Esophagus (tissue), 2 donors: ENCODE results near the gene FKBP1A. TPM values are rescaled to one million over a fixed set of nuclear protein-coding genes. Genes with fewer than 3 reads are reported as not detected.

Source experiments
- H3K27ac ChIP-seq, 2 donors: one replicate each; pipeline ENCODE4 v1.5.1; 2013; ENCODE audit warnings: low read depth in 2 of 2, mild to moderate bottlenecking in 2 of 2, inconsistent platforms in 1 of 2, low read length in 1 of 2, moderate library complexity in 1 of 2
- H3K27me3 ChIP-seq, 2 donors: one replicate each; pipeline ENCODE4 v1.6.1; 2013; ENCODE audit warnings: low read length in 2 of 2, control low read depth in 1 of 2, mild to moderate bottlenecking in 1 of 2; ENCODE audit not compliant: insufficient read depth in 2 of 2, control insufficient read depth in 1 of 2
- H3K36me3 ChIP-seq, 2 donors: one replicate each; pipeline ENCODE4 v1.6.1; 2013; ENCODE audit warnings: low read length in 1 of 2; ENCODE audit not compliant: control insufficient read depth in 2 of 2, insufficient read depth in 2 of 2
- H3K4me1 ChIP-seq, 2 donors: one replicate each; pipeline ENCODE4 v1.6.1; 2013; ENCODE audit warnings: low read length in 1 of 2; ENCODE audit not compliant: control insufficient read depth in 2 of 2, insufficient read depth in 2 of 2
- H3K4me3 ChIP-seq, 2 donors: one replicate each; pipeline ENCODE4 v1.5.1; 2013; ENCODE audit warnings: low read length in 2 of 2, mild to moderate bottlenecking in 2 of 2, low read depth in 1 of 2, moderate library complexity in 1 of 2
- H3K9me3 ChIP-seq, 2 donors: one replicate each; pipeline ENCODE4 v1.6.1; 2013; ENCODE audit warnings: mild to moderate bottlenecking in 2 of 2, low read depth in 1 of 2, low read length in 1 of 2, moderate library complexity in 1 of 2; ENCODE audit not compliant: control insufficient read depth in 2 of 2, insufficient read depth in 1 of 2
- WGBS, 2 donors: extraction: QIAGEN DNeasy Blood & Tissue Kit; methylation state at CpG; one replicate each; pipeline ENCODE4 v1.1.7; 2013; 5-methylcytosine and 5-hydroxymethylcytosine counted together
- polyA plus RNA-seq, 2 donors: library from polyadenylated mRNA; stranded (reverse); fragments of 200-250 nt; gene quantifications; one replicate each; pipeline ENCODE4 v1.2.3, GENCODE V29; 2013
- donor health status: healthy with polysubstance abuse.
- donor health status: Bipolar disorder and iron deficiency.

FKBP1A gene
- polyA plus RNA-seq, 2 donors: 106 to 157 TPM

DNA sequence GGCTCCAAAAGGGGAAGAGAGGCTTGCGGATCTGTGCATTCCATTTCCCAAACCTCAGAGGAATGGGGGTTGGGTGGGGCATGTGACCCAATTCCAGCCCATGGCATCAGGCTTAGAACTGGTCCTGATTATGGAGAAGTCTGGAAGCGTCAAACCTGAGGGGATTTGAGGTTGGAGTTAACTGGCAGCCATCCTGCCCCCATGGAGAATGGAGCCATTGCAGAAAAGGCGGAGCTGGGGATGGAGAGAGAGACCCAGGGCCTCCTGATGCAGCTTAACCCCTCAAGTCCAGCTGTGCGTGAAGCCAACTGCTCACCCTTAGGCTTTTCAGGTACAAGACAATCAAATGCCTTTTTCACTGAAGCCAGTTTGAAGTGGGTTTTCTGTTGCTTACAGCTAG, 54.1 kb downstream of the FKBP1A start:
- Histone ChIP-seq H3K27me3 (no peaks in the 10 kb centered on the region), H3K27ac (no peak overlapping the region), H3K9me3 (no peaks in the 10 kb centered on the region), H3K36me3 (no peaks in the 10 kb centered on the region), H3K4me1 (peaks cover 5 to 12% of the 10 kb centered on the region in 2 donors), H3K4me3 (no peak overlapping the region)
- WGBS, 2 donors: 85 to 93% methylated on average over 4 of the region's 4 CpGs

DNA sequence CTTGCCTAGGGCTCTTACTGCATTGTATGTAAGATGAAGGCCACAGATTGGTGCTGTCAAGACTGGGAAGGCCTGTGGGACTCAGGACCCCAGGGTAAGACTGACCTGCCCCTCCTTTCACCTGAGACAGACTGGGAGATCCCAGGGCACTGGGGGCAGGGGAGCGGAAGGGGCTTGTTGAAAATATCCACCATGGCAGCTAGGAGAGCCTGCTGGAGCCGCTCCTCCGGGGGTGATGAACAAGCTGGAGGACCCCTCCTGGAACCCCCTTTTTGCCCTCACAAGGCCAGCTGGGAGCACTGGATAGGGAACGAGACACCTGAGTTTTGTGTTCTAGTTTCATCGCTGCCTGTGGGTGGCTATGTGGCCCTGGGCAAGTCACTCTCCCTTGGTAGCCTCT, 54.8 kb downstream of the FKBP1A start:
- H3K27me3 ChIP-seq: no peaks in the 10 kb centered on the region
- peaks cover 5 to 12% of the 10 kb centered on the region in 2 donors for H3K4me1 ChIP-seq
- H3K36me3 ChIP-seq: no peaks in the 10 kb centered on the region
- no peak overlapping the region for H3K27ac ChIP-seq
- WGBS, 2 donors: 95% methylated on average over 5 of the region's 5 CpGs
- H3K4me3 ChIP-seq: no peak overlapping the region
- H3K9me3 ChIP-seq: no peaks in the 10 kb centered on the region

DNA sequence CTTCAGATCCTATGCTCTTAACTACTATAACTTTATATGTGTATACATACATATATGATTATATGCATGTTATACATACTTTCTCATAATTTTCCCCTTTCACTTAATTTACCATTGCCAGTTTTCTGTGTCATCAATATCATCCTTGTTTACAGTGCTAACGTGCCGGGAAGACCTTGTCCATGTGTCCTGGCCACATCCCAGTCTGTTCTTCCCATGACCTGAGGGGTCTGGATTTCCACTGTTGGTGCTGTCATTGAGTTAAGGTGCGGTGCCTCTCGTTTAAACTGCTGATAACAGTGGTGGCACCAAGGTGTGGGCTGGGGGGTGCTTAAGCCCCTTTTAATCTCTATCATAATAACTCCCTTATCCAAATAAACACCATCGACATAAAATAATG, 55.4 kb downstream of the FKBP1A start:
- 42 to 44% methylated on average over 5 of the region's 5 CpGs for WGBS, 2 donors

DNA sequence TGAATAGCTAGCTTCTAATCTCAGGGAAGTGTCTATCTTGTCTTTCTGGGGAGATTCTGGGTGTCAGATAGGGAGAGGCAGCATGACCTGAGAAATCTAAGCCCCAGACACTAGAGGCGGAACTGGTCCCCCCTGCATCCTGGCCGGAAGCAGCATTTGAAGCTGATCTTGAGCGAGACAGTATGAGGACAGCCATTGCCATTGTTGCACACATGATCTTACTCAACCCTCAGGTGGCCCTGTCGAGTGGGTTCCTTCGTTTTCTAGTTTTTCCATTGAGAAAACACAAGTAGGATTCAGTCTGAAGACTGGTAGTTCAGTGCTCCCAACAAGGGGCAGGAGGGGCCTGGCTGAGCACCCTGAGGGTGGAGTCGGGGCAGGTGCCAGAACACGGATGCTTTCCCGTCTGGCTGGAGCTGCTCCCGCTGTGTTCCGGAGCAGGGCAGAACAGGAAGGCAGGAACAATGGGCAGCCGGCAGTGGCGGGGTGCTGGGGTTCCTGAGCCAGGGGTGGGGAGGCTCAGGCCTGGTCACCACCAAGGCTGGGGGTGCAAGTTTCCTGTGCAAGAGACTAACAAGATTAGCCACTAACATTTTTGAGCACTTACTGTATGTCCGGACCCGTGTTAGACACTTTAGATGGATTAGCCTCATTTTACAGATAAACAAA, 56.0 kb downstream of the FKBP1A start:
- 22 to 28% methylated on average over 14 of the region's 14 CpGs for WGBS, 2 donors
- peak overlapping the region in 1 of 2 donors; percentile 88 for H3K27ac ChIP-seq
- H3K9me3 ChIP-seq: no peaks in the 10 kb centered on the region
- H3K36me3 ChIP-seq: no peaks in the 10 kb centered on the region
- no peaks in the 10 kb centered on the region for H3K27me3 ChIP-seq
- no peak overlapping the region for H3K4me3 ChIP-seq
- peaks cover 5 to 13% of the 10 kb centered on the region in 2 donors for H3K4me1 ChIP-seq

More for the DNA sequence above, 55.4 kb downstream of the FKBP1A start:
- Histone ChIP-seq H3K4me1 (peaks cover 5 to 12% of the 10 kb centered on the region in 2 donors), H3K4me3 (no peak overlapping the region), H3K9me3 (no peaks in the 10 kb centered on the region), H3K27ac (no peak overlapping the region), H3K27me3 (no peaks in the 10 kb centered on the region), H3K36me3 (no peaks in the 10 kb centered on the region)

DNA sequence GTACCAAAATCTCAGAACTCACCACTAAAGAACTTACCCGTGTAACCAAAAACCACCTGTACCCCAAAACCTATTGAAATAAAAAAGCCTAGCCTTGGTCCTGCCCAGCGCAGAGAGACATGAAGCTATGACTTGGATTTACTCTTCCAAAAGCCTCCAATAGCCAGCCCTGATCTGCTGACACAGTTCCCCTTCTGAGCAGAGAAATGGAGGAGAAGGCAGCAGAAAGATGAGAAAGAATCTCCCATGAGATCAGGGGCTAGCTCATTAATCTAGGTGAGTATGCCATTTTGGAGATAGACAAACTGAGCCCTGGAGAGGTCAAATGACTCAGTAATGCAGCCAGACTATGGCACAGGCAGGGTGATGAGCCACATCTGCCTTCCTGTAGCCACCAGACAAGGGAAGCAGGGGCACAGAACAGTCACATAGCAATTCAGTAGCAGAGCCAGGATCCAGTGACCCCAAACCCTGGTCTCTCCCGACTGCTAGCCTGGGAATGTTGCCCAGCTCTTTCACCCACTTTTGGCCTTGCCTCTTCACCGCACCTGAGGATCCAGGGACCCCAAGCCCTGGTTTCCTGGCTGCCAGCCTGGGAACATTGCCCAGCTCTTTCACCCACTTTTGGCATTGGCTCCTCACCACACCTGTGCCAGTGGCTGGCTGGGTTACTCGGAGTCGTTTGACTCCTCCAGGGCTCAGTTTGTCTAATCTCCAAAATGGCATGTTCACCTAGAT, 56.7 kb downstream of the FKBP1A start:
- Histone ChIP-seq H3K36me3 (no peaks in the 10 kb centered on the region), H3K27ac (peak overlapping the region; percentile 35 to 88), H3K9me3 (no peaks in the 10 kb centered on the region), H3K27me3 (no peaks in the 10 kb centered on the region), H3K4me1 (peaks cover 5 to 15% of the 10 kb centered on the region in 2 donors), H3K4me3 (no peak overlapping the region)
- WGBS, 2 donors: 55 to 60% methylated on average over 6 of the region's 6 CpGs

DNA sequence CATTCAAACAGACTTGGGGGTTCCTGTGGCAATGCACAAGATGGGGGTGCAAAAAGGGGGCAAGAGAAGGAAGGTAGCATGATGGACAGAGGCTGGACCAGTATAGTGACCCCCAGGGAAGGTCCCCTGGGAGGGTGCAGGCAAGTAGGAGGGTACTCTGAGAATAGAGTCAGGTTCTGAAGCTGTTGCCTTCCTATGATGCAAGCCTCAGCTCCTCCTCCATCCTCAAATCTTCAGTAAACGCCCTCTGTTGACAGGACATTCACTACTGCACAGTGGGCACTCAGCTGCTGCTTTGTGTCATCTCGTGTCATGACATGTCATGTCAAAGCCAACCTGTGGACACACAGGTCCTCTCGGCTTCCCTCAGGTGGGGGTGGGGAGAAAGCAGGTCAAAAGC, 58.1 kb downstream of the FKBP1A start:
- H3K27me3 ChIP-seq: no peaks in the 10 kb centered on the region

DNA sequence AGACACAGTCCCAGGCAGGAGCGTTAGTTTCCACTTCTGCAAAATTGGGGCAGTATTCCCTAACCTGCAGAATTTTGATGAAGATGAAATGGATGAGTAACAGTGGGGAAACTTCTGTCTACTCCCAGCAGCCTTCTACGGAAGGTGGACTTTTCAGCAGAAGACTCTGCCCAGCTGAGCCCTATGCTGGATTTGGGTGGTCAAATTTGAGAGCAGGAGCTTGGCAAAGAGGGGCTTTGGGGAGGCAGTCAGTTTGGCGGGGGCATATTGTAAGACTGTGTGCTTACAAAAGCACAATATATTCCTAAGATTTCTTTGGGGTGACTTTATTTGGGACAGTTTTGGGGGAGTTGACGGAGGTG, 58.5 kb downstream of the FKBP1A start:
- Histone ChIP-seq H3K27ac (peak overlapping the region in 1 of 2 donors; percentile 83), H3K36me3 (no peaks in the 10 kb centered on the region), H3K27me3 (no peaks in the 10 kb centered on the region), H3K4me1 (peaks cover 5 to 23% of the 10 kb centered on the region in 2 donors), H3K9me3 (no peaks in the 10 kb centered on the region), H3K4me3 (no peak overlapping the region)
- WGBS, 2 donors: 90 to 94% methylated on average over 4 of the region's 4 CpGs

More for the DNA sequence above, 58.1 kb downstream of the FKBP1A start:
- Histone ChIP-seq H3K9me3 (no peaks in the 10 kb centered on the region), H3K27ac (peak overlapping the region; percentile 44 to 83), H3K36me3 (no peaks in the 10 kb centered on the region), H3K4me3 (peak overlapping the region in 1 of 2 donors; percentile 9), H3K4me1 (peaks cover 5 to 23% of the 10 kb centered on the region in 2 donors)
- 36 to 52% methylated on average over 3 of the region's 3 CpGs for WGBS, 2 donors

DNA sequence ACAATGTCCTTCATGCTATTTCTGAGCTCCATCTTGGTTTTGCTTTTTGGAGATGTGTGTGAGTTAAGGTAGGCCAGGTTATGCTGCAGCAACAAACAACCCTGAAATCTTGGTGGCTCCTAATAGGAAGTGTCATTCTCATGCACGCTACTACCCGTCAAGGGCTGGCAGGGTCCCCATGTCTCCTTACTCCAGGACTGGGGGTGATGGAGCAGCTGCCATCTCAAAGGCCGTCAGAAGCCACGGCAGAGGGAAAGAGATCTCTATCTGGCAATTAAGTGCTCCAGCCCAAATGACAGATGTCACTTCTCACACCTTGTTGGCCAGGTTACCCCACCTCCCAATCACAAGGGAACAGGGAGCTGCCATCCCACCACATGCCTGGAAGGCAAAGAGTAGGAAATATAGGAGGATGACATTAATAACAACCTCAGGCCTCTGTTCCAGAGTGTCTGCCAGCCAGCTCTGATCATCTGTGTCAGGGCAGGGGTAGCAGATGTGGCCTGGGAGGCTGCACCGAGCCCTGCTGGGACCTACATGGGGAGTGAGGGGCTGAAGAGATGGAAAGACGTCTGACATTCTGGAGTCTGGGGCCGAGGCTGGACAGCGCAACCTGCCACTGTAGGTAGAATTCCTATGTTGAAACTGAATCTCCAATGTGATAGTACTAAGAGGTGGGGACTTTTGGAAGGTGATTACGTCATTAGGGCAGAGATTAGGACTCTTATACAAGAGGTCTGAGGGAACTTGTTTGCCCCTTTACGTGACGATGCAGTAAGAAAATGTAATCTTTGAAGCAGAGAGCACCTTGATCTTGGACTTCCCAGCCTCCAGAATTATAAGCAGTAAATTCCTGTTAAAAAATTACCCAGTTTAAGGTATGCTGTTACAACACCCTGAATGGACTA, 59.1 kb downstream of the FKBP1A start:
- Histone ChIP-seq H3K27ac (peak overlapping the region in 1 of 2 donors; percentile 46), H3K9me3 (no peaks in the 10 kb centered on the region), H3K4me3 (no peak overlapping the region), H3K27me3 (no peaks in the 10 kb centered on the region), H3K4me1 (peaks cover 5 to 29% of the 10 kb centered on the region in 2 donors), H3K36me3 (no peaks in the 10 kb centered on the region)
- WGBS, 2 donors: 92 to 93% methylated on average over 11 of the region's 11 CpGs

DNA sequence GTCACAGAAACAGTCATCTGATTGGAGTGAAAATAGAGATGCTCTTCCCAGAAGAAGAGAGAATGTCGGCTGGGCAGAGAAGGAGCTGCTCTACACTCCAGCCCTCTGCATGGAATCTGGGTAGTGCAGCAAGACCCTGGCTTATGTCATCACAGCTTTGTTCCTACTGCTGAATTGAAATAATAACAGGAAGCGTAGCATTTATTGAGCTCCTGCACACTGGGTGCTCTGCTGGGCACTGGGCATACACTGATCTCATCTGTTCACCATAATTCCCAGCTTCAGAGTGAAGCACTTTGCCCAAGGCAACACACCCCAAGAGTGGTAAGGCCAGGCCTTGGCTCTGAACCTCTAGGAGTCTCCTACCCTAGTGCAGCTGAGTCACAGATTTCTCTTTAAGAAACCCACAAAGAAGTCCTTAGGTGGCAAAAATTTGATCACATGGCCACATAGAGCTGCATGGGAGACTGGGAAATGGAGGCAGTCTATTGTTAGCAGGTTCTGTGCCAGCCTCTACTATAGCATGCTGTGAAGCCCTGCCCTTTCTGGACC, 60.0 kb downstream of the FKBP1A start:
- Histone ChIP-seq H3K27me3 (no peaks in the 10 kb centered on the region), H3K9me3 (no peaks in the 10 kb centered on the region), H3K27ac (peak overlapping the region in 1 of 2 donors; percentile 46), H3K4me3 (no peak overlapping the region), H3K4me1 (peaks cover 8 to 35% of the 10 kb centered on the region in 2 donors), H3K36me3 (no peaks in the 10 kb centered on the region)
- 91 to 96% methylated on average over 2 of the region's 2 CpGs for WGBS, 2 donors
